SHP77 (cell line): ENCODE data around the gene DUSP7.
"Not testable (repeated sequence)": the region's sequence is repeated elsewhere in the genome, so short reads cannot be mapped to it uniquely, and the experiment has no call there.

Source experiments
- DNase-seq, 2 experiments: peaks; one replicate each; lab custom pipeline; 2025; lab: John Stamatoyannopoulos, UW

The DUSP7 gene

DNA sequence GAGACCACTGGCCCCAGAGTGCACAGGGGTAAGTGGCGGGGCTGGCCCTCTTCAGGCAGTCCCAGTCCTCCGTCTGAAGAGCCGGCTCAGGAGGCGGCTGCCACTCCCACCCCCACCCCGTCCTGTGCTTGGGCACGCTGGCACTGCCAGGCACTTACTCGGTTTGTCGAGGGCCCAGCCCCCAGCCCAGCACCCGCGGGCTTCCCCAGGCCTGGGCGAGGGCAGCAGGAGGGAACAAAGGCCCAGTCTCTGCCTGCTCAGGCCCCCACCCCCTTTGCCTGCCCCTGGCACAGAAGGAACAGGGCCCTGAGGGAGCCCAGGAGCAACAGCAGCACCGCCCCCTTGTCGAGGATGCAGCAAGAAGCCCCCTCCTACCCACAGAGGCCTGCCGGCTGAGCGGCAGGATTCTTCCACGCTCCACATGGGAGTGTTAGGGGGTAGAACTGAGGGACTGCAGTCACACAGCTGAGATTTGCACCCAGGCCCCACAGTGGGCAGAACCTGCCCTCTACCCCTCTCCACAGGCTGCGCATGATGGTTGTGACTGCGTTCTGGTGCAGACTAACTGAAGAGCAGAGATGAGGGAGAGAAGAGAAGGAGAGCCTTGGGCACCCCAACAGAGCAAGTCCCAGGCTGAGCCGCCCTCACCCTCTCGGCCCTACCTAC is 8.9 kb downstream of the DUSP7 start:
- DNase-seq = no peak

DNA sequence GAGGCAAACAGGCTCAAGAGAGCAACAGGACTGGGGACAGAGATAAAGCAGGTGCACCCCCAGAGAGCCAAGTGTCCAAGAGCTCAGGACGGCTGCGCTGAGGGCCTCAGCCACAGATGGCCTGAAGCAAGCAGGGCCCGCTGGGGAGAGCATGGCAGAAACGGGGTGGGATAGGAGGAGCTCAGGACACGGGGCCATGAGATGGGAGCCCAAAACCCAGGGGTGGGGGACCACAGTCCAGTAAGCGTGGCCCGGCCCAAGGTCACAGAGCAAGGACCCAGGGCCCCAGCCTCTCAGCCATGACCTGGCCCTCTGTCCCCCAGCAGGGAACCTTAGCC is 9.5 kb downstream of the DUSP7 start:
- DNase-seq = no peak

GRCh38 chr3:52046186-52046901 is 10.0 kb downstream of the DUSP7 start:
- no peak for DNase-seq

DNA sequence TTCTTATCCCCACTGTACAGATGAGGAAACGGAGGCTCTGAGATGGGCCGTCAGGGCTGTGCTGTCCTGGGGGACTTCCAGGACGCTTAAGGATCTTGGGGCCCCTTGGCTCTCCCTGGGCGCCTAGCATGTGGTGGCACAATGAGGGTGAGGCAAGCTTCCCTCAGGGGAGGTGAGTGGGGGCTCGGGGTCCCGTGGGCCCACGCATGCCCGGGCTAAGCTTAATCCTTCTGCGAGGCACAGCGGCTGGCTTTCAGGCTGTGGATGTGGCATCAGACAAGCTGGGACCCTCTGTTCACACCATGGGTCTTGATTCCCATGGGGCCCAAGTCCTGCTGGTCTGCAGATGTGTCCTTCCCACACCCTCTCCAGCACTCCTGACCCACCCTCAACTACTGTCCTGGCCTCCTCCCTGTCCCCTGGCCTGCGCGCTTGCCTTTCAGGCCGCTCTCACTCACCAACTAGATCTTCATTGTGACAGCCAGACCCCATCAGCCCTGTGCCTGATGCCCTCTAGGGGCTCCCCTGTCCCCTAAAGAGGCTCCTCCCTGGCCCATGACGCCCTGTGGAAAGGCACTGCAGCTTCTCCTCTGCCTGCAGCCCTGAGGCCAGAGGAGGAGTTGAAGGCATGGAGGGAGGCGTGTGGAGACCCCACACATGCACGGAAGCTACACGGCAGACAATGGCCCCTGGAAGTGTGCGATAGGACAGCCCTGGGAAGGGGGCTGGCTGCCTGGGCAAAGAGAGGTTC is 11.3 kb downstream of the DUSP7 start:
- DNase-seq = no peak

DNA sequence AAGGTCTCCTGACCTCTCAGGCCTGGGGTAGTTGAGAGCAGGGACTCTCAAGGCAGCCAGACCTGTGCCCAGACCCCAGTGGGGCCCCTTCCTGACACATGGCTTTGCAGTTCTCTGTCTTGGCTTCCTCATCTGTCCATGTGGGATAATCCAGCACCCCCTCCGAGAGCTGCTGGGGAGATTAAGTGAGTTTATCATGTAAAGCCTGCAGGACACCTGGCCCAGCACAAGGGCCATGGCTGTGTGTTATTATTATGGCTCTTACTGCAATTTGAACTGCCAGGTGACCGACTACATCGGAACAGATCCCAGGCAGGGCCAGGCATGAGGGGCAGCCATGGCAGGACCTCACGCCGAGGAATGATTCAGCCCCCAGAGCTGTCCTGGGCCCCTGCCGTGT is 12.6 kb downstream of the DUSP7 start:
- no peak for DNase-seq

DNA sequence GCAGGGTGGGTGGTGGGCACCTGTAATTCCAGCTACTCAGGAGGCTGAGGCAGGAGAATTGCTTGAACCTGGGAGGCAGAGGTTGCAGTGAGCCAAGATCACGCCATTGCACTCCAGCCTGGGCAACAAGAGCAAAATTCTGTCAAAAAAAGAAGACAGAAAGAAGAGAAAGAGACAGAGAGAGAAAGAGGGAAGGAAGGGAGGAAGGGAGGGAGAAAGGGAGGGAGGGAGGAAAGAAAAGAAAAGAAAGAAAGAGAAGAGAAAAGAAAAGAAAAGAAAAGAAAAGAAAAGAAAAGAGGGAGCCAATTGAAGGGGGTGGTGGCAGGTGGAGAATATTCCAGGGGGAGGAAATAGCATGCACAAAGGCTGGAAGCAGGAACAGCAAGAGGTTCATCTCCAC is 13.3 kb downstream of the DUSP7 start:
- not testable (repeated sequence) for DNase-seq

DNA sequence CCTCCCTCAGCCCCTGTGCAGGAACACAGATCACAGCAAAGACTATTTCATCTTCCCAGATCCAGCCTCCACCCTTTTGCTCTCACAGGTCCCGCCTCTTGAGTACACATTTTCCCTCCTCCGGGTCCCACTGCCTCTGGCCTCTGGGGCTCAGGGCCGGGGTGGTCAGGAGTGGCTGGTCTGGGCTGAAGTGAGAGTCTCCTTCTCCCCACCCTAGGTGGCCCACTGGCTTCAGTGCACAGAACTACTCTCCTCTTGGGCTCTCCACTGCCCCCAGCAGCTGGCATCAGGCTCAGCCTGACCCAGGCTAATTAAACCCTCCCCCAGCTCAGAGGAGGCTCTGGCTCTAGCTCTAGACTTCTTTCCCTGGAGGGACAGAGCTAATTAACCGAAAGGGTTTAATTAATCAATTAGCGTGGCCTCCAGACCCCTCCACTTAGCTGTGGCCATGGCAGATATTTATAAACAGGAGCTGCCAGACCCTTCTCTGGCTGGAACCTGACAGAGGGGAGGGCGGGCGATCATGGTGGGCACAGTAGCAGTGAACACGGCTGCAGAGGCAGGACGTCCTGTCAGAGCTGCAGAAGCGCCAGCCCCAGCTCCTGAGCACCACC is 15.1 kb downstream of the DUSP7 start:
- DNase-seq = peak in 1 of 2 experiments; percentile 25

DNA sequence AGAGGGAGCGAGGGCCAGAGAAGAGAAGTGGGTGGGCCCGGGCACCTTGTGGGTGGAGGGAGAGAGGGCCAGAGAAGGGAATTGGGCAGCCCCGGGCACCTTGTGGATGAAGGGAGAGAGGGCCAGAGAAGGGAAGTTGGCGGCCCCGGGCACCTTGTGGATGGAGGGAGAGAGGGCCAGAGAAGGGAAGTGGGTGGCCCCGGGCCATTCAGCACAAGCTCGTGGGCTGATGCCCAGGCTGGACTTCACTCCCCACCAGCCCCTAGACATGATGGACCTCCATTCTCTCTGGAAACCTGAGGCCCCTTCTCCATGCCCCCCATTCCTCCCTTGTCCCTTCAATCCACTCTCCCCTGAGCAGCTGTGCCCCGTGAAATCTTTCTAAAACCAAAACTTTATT is 15.8 kb downstream of the DUSP7 start:
- no peak for DNase-seq

DNA sequence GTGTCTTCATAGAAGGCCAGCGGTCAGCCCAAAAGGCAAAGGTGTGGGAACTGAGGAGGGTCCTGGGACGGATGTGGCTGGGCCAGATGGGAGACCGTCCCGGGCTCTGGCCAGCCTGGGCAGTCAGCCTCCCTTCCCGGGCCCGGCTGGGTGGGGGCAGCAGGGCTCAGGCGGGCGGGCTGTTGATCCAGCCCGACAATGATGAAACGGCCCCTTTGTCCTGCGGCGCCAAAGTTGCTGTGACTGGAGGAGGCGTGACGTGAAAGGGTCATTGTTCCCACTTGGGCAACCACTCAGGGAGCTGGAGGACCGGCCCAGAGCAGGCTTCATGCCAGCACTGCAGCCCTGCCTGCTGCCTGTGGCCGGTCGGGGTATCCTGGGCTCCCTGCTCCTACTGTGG is 16.5 kb downstream of the DUSP7 start:
- DNase-seq = peak; percentile 11 to 31

- no peak for DNase-seq
Observed at GRCh38 chr3:52039426-52039825, 16.9 kb downstream of the DUSP7 start.

GRCh38 chr3:52038227-52038626 is 18.1 kb downstream of the DUSP7 start:
- no peak for DNase-seq

DNA sequence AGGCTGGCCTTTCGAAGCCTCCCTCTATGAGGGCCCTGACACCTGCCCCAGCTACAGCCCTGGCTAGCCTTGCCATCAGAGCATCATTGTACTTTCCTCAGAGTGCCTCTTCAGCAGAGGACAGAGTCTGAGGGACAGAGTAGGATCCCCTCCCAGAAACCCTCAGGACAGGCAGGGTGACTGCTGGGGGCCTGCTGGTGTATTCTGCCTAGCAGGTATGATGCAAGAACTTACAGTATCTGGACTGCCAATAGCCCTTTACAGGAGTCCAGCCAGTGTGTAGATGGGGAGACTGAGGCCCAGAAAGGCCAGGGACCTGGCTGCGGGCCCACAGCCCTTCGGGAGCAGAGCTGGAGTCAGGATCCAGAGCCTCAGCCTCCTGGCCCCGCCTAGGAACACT is 19.1 kb downstream of the DUSP7 start:
- DNase-seq = no peak

GRCh38 chr3:52036829-52037228 is 19.5 kb downstream of the DUSP7 start:
- DNase-seq = no peak

DNA sequence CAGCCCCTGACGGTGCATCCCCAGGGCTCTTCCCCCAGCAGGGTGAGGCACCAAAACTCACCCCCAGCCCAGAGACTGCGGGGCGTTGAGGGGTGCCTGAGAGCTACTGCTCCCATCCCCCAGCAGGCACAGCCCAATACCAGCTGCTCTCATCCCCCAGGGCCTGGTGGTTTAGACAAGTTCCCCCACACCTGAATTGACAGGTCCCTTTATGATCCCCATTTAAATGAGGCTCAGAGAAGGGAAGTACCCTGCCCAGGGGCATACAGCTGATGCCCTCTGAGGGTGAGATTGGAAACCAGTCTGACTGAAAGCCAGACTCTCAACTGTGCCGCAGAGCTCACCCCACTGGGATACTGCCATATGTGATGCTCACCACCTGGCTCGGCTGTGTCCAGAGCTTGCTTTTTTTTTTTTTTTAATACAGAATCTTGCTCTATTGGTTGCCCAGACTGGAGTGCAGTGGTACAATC is 20.1 kb downstream of the DUSP7 start:
- DNase-seq = no peak

DNA sequence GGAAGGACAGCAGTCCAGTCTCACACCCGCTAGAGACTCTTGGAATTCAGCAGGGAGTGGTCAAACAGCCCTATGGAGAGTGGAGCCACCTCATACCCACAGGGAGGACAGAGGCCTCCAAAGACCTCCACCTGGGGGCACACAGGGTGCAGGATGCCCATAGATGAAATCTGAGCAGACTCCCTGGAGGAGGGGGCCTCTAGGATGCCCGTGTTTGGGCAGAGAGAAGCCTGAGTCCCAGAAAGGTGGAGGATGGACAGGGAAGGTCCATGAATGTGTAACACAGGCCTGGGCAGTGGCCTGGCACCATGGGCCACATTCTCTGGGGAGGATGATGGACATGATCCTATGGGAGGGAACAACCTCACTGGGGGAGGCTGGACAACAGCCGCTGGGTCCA is 21.7 kb downstream of the DUSP7 start:
- DNase-seq = no peak

DNA sequence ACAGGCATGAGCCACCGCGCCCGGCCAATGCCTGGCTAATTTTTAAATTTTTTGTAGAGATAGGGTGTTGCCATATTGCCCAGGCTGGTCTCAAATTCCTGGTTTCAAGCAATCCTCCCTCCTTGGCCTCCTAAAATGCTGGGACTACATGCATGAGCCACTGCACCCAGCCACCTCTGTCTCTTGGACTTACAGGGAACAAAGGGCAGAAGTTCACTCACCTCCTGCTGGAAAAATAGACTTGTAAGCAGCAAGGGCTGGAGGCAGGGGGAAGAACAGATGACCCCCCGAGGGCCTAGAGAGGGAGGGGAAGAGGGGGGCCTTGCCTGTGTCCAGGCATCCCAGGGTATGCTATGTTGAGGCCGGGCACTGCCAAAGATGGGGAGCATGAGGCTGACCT is 22.2 kb downstream of the DUSP7 start:
- no peak for DNase-seq

GRCh38 chr3:52033748-52034147 is 22.6 kb downstream of the DUSP7 start:
- DNase-seq = not testable (repeated sequence)

GRCh38 chr3:52032702-52033408 is 23.5 kb downstream of the DUSP7 start:
- no peak for DNase-seq

- DNase-seq = no peak
Observed at GRCh38 chr3:52031896-52032295, 24.5 kb downstream of the DUSP7 start.

DNA sequence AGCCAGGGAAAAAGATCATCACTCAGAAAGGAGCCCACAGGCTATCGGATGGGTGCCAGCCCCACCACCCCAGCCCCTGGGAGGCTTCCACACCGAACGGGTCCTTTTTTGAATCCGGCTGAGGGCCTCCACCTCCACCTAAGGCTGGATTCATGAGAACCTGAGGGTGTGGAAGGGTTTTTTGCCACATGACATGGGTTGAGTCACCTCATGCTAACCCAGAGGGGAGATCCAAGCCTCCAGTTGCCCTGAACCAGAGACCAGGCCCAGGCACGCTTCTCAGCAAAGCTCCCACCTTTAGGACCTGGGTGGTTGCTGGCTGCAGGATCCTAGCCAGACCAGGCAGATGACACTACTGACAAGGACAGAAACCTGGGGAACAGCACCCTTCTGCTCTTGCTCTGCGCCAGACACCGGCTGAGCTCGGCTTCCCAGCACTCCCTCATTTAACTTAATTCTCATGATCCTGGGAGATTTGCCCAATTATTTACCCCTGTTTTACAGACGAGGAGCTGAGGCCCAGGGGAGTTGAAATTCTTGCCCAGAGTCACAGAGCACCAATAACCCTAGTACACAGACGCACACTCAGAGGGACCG is 25.6 kb downstream of the DUSP7 start:
- DNase-seq = no peak

- no peak for DNase-seq
Observed at GRCh38 chr3:52029535-52029934, 26.8 kb downstream of the DUSP7 start.

GRCh38 chr3:52029053-52029452 is 27.3 kb downstream of the DUSP7 start:
- DNase-seq = no peak
